Activated T-helper 9 cell treated with anti-CD3 and anti-CD28 coated beads, Interleukin-2, amount 50 U/mL, for 16 hours (primary cell): ENCODE data around the gene BEGAIN.

Experiments
- DNase-seq: peaks from one replicate; pipeline ENCODE4 v3.0.0-alpha.2; 2020; ENCODE audit warnings: low read depth

BEGAIN gene

DNA sequence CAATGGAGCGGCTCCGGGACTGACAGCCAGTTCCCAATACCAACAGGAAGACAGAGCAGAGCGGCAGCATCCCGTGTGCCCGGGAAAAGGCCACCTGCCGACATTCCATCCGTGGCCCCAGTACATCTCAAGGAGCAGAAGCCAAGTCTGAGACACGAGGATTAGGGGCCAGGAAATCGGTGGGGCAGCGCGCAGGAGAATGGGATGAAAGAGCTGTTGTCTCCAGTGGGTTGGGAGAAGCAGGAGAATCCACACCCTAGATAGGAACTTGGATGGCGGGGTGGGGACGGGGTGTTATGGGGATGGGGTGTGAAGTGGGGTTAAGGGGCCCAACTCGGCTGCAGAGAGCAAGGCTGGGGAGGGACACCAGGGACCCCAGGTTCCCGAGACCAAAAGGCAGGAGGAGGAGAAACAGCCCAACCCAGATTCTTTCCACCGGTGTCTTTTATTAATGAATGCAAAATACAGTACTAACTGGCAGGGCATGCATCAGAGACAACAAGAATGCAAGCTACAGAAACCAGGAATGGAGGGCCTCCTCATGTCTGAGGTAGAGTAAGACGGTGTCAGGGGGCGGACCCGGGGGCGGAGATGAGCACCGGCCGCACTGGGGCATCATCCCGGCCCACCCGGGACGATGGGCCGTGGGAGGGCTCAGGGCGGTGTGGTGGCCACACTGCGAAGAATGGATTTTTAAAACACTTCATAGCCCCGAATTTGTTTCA, 50.3 kb downstream of the BEGAIN start:
- no peak for DNase-seq

DNA sequence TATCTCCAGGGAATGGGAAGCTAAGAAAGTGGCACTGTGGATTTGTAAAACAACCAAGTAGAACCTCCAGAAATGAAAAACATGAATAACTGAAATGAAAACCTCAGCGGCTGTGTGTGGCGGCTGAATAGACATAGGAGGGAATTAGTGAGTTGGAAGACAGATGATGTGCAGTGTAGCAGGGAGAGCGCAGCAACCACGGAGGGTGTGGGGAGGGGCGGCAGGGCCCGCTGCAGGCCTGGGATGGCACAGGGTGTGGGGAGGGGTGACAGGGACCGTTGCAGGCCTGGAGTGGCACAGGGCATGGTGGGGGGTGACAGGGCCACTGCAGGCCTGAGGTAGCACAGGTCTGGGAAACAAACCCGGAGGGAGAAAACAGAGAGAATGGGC, 51.1 kb downstream of the BEGAIN start:
- DNase-seq, result no peak

DNA sequence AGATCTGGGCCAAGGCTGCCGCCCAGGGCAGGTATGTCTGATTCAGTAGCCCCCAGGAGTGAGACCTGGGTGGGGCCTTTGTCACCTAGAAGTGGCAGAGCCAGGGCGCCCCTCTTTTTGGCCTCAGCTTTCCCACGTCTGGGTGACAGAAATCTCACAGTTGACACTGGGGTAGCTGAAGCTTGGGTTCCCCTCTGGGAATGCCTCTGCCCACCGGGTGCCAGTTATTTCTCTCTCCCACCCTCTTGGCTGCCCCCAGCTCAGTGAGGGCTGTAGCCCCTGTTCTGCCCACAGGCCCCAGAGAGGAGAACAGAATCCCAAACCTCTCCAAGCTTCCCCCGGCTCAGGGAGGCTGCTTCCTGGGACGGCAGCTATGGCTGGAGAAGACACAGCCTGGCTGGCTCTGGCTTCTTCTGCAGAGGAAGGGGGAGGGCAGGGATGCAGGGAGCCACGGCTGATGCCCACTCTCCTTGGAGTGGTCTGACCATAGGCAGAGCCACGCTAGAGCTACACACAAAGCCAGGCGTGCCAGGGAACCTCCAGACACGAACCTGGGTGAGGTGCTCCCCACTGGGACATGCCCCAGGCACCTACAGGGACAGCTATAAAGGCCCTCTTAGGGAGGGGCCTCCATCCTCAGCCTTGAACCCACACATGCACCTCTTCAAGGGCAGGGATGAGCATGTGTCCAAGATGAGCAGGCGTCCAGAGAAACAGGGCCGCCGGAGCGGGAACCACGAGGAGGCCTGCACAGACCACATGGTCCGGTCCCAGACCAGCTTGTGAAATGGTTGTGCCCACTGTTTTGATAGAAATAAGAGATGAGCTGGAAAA, 51.7 kb downstream of the BEGAIN start:
- DNase-seq, result no peak

DNA sequence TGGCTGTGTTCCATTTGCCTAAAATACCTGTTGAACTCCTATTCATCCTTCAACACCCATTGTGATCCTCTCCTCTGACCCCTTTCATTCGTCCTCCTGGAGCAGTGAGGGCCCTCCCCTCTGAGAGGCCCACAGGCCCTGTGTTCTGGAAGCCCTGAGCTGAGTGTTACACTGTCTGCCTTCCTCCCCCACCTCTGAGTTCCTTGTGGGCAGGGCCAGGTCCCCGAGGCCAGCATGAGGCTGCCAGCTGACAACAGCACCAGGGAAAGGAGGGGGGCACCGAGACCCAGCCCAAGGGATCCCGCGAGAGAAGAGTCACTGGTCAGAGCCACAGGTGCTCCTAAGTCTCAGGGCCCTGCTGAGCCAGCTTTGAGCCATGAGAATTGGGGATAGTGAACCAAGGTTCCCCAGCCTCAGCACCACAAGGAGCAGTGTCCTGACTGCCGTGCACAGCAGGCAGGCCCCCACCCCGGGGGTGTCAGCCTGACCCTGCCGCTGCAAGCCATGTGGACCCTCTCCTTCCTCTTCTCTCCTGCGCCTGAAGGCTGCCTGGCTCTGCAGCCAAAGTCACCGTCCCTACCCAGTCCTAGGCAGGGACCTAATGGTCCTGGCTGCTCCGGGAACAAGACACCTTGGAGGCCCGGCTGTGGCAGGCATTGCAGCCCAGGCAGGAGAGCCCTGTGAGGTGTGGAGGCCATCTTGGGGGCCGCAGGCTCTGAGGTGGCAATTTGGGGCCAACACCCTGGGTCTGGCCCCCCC, 52.5 kb downstream of the BEGAIN start:
- no peak for DNase-seq

DNA sequence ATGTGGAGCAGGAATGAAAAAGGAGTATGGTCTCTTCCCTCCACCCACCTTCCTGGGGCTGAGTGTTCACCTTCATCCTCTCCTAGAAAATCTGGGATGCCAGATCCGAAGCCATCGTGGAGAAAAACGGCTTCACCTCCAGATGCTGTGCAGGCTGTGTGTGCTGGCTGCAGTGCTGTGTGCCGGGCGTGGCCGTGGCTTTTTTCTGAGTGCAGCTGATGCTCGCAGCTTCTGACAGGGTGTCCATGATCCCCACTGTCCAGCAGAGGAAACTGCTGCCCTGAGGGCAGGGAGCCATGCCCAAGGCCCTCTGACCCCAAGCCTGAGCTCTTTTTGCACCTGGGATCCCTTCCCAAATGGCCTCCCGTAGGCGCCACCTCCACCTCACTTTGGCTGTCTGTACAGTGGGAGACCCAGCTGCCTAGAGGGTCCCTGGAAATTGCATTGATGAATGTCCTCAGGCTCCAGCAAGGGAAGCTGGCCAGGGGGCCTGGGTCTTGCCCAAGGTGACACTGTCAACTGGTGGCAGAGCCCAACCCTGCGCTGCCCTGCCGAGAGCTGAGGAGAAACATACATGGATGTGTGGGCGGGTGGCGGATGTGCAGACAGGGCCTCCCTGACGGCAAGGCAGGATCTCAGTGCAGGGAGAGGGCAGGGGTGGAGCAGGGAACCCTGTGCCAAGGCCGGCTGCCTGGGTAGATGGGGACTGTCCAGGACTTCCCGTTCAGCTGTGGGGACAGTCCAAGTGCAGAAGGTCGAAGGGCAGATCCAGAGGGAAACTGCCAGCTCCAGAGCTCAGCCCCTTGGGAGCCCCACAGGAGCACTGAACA, 53.3 kb downstream of the BEGAIN start:
- DNase-seq, result no peak

DNA sequence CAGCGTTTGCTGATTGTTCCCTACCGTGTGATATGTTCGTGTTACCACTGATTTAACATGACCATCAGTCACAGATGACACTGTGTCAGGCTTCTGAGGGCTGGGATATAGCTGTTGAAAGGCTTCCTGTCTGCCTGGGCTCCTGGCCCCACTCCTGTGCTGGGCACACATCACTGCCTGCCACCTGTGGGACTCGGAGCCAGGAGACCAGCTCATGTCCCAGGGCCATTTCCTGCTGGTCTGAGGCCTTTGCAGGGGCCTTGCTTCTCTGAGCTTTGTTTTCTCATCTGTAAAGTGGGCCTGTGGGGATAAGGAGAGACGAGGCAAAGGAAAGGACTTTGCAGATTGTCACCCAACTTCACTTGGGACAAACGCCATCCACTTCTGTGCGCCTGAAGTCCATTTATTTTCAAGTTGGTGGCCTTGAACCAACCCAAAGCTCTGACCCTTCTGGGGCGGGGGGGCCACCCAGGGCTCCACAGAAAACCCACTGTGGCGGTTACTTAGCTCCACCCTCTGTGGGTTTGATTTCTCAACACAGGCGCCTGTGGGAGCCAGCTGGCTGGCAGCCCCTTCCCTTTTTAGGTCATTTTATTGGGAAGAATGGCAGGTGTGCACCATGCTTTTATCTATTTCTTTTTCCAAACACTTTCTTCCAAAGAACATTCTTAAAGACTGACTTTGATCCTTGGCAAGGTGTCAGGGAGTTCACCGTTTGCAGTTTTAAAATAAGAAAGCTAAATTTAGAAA, 54.1 kb downstream of the BEGAIN start:
- DNase-seq, result no peak

DNA sequence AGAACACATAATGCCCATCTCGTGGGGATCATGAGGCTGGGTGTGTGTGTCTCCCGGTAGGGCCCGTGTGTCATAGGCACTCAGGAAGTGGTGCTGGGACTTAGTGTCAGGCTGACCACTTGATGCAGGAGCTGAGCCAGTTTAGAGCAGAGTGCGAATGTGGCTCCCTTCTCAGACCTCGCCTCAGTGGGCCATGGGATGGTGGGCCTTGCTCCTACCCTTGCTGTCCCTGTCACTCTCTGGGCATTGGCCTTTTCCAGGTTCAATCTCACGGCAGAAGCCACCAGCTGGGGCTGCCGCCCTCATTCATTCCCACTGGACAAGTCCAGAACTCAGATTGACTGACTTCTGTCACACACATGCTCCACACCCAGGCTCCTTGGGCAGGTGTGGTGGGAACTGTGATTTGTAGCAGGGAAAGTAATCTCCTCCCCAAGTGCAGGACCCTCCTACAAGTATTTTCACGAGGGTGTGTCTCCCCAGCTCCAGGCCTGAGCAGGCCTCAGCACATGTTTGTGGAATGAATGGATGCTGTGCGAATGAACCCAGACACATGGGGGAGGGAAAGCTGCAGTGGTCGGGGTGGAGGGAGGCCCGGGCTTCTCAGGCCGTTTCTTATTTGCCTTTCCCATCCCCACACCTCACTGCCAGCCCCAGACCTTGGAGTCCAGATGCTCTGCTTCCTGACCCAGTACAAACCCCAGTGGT, 54.9 kb downstream of the BEGAIN start:
- DNase-seq, result no peak

DNA sequence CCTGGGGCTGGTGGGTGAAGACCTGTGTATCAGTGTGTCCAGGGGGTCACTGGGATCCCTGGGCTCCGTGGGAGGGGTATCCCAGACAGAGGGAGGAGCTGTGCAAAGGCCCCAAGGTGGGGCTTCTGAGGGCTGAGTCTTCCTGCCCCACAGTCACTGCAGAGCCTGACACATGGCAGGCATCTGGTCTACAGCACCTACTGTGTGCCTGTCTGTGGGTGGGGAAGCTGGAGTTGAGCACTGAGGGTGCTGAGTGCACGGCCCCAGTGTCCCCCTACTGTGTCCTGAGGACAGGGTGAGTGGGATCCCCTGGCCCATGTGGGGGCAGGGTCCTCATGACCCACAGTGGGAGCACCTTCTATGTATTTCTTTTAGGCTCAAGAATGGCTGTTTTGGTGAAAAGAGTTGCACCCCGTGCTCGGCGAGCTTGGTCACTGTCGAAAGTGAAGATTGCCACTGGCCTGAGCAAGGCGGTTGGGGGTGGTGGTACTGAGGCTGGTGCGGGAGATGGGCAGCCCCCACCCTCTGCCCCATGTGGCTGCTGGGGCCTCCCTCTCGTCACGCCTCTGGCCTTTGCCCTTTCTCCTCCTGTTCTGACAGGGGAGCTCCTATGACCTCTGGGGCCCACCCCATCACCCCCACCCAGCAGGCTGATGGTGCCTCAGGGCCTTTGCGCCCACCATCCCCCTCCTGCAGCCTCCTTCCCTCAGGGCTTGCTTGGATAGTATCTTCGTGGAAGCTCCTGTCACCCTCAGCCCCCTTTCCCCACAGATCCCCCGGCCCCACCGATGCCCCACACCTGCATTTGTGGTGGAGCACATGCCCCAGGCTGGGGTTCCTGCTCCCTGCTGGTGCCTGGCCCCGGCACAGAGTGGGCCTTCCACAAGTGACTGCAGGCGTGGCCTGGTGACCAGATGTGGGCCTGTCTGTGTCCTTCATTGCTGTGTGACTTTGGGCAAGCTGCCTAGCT, 55.8 kb downstream of the BEGAIN start:
- DNase-seq, result no peak

DNA sequence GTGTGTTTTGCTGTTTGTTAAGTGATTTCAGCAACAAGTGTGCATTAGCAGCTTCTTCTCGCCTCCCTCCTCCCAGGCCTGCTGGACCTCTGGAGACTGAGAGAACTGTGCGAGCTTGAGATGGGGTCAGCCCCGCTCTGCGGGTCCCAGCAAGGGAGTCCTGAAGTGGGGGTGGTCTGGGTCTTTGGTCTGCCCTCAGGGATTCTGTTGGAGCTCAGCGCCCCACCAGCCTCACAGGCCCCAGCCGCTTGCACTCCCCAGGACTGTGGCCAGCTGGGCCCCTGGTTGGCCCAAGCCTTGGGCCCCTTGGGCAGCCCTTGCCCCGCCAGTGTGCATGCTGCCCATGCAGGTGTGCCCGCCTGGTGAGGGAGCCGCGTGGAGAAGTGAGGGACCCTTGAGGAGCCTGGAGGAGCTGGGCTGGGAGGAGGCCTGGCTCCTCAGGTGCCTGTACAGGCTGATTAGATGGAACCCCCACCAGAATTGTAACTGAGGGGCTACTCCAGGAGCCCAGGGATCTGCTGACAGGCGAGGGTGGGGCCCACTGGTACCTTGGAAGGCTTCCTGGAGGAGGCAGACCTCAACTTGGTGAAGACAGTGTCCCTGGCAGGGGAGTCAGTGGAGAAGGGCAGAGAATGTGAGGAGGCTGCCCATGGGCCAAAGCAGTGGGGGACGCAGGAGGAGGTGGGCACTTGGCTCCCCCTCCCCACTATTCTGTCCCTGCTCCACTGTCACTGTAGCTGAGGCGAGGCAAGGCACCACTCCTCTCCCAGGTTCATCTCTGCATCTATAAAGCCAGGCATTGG, 56.7 kb downstream of the BEGAIN start:
- DNase-seq, result no peak

DNA sequence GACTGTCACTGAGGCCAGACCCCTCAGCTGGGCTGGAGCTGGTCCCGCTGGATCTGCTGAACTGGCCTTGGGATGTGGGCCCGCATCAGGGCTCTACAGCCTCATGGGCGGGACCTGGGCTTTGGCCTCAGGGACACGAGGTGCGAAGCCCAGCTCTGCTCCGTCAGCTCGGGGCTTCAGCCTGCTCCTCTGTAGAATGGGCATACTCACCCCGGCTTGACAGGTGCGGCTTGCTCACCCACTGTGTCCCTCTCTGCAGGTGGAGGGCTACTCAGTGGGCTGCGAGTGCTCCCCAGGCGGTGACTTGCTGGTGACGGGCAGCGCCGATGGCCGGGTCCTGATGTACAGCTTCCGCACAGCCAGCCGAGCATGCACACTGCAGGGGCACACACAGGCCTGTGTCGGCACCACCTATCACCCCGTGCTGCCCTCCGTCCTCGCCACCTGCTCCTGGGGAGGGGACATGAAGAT, 57.6 kb downstream of the BEGAIN start:
- no peak for DNase-seq

DNA sequence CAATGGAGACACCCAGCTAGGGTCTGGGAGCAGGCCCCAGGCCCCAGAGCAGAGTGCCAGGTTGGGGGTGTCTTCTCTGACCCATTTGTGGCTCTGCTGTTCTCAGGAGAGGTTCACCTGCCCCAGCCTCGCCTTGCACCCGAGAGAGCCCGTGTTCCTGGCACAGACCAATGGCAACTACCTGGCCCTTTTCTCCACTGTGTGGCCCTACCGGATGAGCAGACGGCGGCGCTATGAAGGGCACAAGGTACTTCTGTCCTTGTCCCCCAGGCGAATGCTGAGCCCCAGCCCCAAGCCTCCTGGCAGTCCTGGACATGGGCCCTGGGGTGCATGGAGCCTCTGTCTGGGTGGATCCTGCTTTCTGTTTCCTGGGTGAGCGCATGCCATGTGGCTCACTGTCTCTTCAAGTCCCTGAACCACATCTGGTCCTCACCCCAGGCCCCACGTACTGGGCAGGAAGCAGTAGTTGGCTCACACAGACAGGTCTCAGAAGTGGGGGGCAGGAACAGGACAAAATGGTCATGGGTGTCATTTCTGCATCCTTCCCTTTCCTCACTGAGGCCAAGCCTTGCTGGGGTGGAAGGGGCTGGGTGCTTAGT, 58.2 kb downstream of the BEGAIN start:
- no peak for DNase-seq

DNA sequence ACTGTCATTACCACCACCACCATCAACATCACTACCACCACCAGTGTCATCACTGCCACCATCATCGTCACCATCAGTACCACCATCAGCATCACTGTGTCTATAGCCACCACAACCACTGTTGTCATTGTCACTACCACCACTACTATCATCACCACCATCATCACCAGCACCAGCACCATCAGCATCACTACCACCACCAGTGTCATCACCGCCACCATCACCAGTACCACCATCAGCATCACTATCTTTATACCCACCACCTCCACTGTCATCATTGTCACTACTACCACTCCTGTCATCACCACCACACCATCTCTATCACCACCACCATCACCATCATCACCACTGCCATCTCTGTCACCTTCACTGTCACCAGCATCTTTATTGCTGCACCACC, 60.6 kb downstream of the BEGAIN start:
- no peak for DNase-seq

DNA sequence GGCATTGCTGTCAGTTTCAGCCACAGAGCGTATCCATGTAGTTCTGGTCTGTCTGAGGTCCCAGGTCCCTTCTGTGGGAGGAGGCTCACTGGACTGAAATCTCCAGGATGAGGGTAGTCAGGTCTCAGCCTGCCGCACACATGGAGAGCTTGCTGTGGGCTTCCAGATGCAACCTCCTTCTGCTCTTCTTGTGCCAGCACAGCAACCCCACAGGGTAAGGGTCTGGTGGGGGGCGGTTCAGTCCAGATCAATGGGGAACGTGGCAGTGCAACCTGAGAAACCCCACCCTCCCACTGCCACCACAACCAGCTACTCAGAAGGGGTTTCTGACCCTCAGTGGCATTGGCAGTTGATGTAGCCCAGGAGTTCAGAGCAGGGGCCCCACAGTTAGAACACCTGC, 61.2 kb downstream of the BEGAIN start:
- DNase-seq, result no peak

DNA sequence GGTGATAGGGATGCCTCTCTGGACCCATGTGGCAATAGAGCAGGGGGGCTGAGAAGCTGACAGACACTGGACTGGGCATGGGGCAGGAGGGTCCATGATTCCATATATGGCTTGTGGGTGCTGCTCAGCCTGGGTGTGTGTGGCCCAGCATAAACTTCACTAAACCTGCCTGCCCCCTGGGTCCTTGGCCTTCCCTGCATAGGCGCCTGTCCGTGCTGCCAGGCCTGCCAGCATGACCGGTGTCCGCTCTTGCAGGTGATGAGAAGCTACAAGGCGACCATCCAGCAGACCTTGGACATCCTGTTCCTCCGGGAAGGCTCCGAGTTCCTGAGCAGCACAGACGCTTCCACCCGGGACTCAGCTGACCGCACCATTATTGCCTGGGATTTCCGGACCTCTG, 61.6 kb downstream of the BEGAIN start:
- DNase-seq, result no peak

DNA sequence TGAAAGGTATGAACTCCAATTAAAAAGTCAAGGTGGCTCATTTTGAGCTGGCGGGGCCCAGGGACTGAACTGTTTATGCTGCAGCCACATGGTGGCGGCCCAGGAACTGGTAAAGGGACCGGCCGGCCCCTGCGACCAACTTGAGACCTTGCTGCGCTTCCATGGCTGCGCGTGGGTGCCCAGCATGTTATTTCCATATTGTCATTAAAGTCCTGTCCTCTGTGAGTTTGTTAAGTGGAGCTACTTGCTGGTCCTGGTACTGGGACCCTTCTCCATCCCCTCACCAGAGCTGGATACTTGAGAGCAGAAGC, 62.3 kb downstream of the BEGAIN start:
- DNase-seq, result no peak

DNA sequence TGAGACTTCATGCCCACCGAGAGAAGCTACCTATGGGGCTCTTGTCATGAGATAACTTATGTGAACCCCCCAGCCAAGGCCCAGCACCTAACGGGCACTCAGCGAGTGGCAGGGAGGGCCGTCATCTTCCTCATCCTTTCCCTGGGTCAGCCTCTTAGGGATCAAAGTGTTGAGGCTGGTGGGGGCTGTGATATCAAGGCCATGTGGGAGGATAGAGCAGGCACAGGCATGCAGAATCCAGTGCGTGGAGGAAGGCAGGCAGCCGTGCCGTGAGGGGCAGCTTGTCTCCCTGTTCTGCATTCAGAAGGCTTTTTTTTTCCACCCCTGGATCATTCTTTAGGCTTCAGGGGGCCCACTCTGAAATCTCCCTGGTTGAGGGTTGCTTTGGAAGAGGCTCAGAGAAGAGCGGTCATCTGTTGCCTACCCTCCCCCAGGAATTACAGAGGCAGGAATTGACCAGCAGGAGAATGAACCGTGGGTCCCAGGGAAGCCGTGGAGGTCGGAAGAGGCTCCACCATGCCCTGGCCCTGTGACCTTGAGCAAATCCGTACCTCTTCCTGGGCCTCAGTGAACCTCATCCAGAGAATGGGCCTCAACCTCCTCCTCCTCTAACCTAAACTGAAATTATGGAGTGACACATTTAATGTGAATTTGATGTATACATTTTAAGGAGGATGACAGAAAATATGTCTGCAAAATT, 62.8 kb downstream of the BEGAIN start:
- DNase-seq, result no peak

DNA sequence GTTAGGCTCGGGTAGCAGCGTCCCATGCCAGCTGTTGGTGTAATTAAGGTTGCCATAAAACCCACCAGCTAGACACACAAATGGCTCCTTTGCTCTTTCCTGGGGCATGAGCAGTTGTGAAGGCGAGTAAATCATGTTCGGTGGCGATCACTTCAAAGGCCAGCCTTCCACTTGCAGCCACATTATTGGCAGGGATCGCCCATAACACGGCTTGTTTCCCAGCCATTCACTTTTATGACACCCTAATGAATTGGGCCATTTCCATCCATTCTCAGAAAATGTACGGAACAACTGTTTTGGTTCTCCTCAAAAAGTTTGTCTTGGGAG, 63.4 kb downstream of the BEGAIN start:
- DNase-seq, result no peak
